EL (cell line): ENCODE results near the gene NAA80.
"Not testable (repeated sequence)": the region's sequence is repeated elsewhere in the genome, so short reads cannot be mapped to it uniquely, and the experiment has no call there.

Experiments
- DNase-seq: peaks from one replicate; pipeline ENCODE4 v3.0.0-alpha.2; 2016

The NAA80 gene

GRCh38 chr3:50268703-50269451, 30.3 kb downstream of the NAA80 start, which contains the start of gene SEMA3B:
Gene SEMA3B (plus strand): TSS chr3:50269147. CDS start chr3:50269241, 94 bp downstream.
- peak; percentile 89 for DNase-seq

- DNase-seq = no peak
These were observed 30.9 kb downstream of the NAA80 start for GRCh38 chr3:50268276-50268675.

GRCh38 chr3:50267280-50267913, 31.8 kb downstream of the NAA80 start:
- no peak for DNase-seq

GRCh38 chr3:50266836-50267235, 32.4 kb downstream of the NAA80 start:
- DNase-seq = no peak

- DNase-seq = no peak
These were observed 33.2 kb downstream of the NAA80 start for GRCh38 chr3:50266017-50266416.

- DNase-seq = no peak
These were observed 33.6 kb downstream of the NAA80 start for GRCh38 chr3:50265571-50265970.

- no peak for DNase-seq
These were observed 34.2 kb downstream of the NAA80 start for GRCh38 chr3:50264964-50265485.

- peak; percentile 98 for DNase-seq
These were observed 34.7 kb downstream of the NAA80 start for GRCh38 chr3:50264383-50264963.

- no peak for DNase-seq
These were observed 35.5 kb downstream of the NAA80 start for GRCh38 chr3:50263478-50264382.

- DNase-seq = no peak
These were observed 36.4 kb downstream of the NAA80 start for GRCh38 chr3:50262778-50263177.

- not testable (repeated sequence) for DNase-seq
These were observed 37.0 kb downstream of the NAA80 start for GRCh38 chr3:50262200-50262599.

GRCh38 chr3:50261505-50261904, 37.7 kb downstream of the NAA80 start:
- no peak for DNase-seq

- no peak for DNase-seq
These were observed 38.2 kb downstream of the NAA80 start for GRCh38 chr3:50260942-50261441.

GRCh38 chr3:50260027-50260941, 38.9 kb downstream of the NAA80 start:
- DNase-seq = peak; percentile 91

- DNase-seq = no peak
These were observed 39.7 kb downstream of the NAA80 start for GRCh38 chr3:50259432-50260026.

- DNase-seq = no peak
These were observed 40.2 kb downstream of the NAA80 start for GRCh38 chr3:50258979-50259378.

- no peak for DNase-seq
These were observed 41.0 kb downstream of the NAA80 start for GRCh38 chr3:50258029-50258680.

GRCh38 chr3:50256978-50257890, 42.0 kb downstream of the NAA80 start:
- DNase-seq = no peak

- DNase-seq = no peak
These were observed 44.0 kb downstream of the NAA80 start for GRCh38 chr3:50255251-50255615.
